DND-41 (cell line): Measurements from ENCODE around the gene CCDC158.

Source experiments
- ATAC-seq: fragments of 200-7000 bp; cut with Tn5 transposase; 3 replicates; pipeline ENCODE4 v1.9.1; 2021; ENCODE audit warnings: low read depth; ENCODE audit not compliant: insufficient read depth
- DNase-seq: peaks from one replicate; pipeline ENCODE4 v3.0.0-alpha.2; 2020
- H2AFZ ChIP-seq: 2 replicates; pipeline ENCODE4 v1.6.0; 2012; ENCODE audit warnings: low read depth, low read length
- H3K27ac ChIP-seq: 2 replicates; pipeline ENCODE4 v1.5.1; 2012; ENCODE audit warnings: low read length, inconsistent platforms
- H3K27me3 ChIP-seq: fragments of 200-600 bp; sonication (generic); 2 replicates; pipeline ENCODE4 v1.6.0; 2012; ENCODE audit warnings: low read length, mild to moderate bottlenecking, inconsistent platforms; ENCODE audit not compliant: insufficient read depth, poor library complexity
- H3K36me3 ChIP-seq: 2 replicates; pipeline ENCODE4 v1.5.1; 2012; ENCODE audit warnings: low read length, inconsistent platforms; ENCODE audit not compliant: insufficient read depth
- H3K4me1 ChIP-seq: 2 replicates; pipeline ENCODE4 v1.5.1; 2012; ENCODE audit warnings: mild to moderate bottlenecking, low read length; ENCODE audit not compliant: insufficient read depth
- H3K4me2 ChIP-seq: 2 replicates; pipeline ENCODE4 v1.6.0; 2012; ENCODE audit warnings: mild to moderate bottlenecking, moderate library complexity, low read length, inconsistent platforms; ENCODE audit not compliant: insufficient read depth
- H3K4me3 ChIP-seq, 2 experiments: fragments of 200-600 bp in 1 of 2; shearing (Covaris generic) in 1 of 2; 2 replicates each; pipeline ENCODE4 v1.5.1; 2012 to 2016; ENCODE audit warnings: inconsistent platforms in 2 of 2, low read length in 2 of 2, mild to moderate bottlenecking in 2 of 2, low read depth in 1 of 2, moderate library complexity in 1 of 2
- H3K79me2 ChIP-seq: 2 replicates; pipeline ENCODE4 v1.6.0; 2012; ENCODE audit warnings: low read length, inconsistent platforms; ENCODE audit not compliant: insufficient read depth
- H3K9ac ChIP-seq: 2 replicates; pipeline ENCODE4 v1.6.0; 2012; ENCODE audit warnings: low read depth, mild to moderate bottlenecking, inconsistent platforms, low read length, moderate library complexity
- H3K9me3 ChIP-seq: 2 replicates; pipeline ENCODE4 v1.5.1; 2012; ENCODE audit warnings: low read length, moderate library complexity, mild to moderate bottlenecking, inconsistent platforms; ENCODE audit not compliant: insufficient read depth, severe bottlenecking
- H4K20me1 ChIP-seq: 2 replicates; pipeline ENCODE4 v1.6.0; 2012; ENCODE audit warnings: low read length; ENCODE audit not compliant: insufficient read depth
- EZH2 ChIP-seq: IDR thresholded peaks from 3 replicates; pipeline ENCODE4 v1.6.1; 2012; ENCODE audit warnings: borderline replicate concordance, low read depth, mild to moderate bottlenecking, moderate library complexity, low read length, inconsistent platforms; ENCODE audit not compliant: severe bottlenecking
- TF ChIP-seq, protein P1 (sequence below): IDR thresholded peaks from 2 replicates; pipeline ENCODE4 v1.5.1; 2012; ENCODE audit warnings: borderline replicate concordance, low read length, moderate library complexity, mild to moderate bottlenecking; ENCODE audit not compliant: poor library complexity, severe bottlenecking; ENCODE audit errors: extremely low read depth

CCDC158 gene

DNA sequence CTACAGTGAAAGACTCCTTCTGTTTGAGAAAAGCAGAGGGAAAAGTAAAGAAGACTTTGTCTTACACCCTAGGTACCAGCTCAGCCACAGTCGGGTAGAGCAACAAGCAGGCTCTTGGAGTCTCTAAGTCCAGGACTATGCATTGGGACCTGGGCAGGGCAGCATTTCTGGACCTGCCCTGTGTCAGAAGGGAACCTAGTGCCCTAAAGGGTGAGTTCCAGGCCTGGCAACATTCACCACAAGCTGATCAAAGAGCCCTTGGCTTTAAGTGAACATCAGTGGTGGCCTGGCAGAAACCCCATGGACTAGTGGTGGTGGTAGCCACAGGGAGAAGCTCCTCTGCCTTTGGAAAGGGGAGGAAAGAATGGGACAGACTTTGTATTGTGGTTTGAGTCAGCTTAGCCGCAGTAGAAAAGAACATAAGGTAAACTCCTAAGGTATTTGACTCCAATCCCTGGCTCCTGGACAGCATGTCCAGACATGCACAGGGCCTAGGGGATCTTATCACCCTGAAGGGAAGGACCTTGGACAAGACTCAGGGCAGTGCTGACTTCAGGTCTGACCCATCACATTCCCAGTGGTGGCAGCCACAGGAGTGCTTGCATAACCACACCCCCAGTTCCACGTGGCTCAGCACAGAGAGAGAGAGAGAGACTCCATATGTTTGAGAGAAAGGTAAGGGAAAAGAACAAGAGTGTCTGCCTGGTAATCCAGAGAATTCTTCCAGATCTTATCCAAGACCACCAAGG is 32.6 kb downstream of the CCDC158 start:
- DNase-seq (no peak), ATAC-seq (no peak)
- H3K4me1 ChIP-seq, result no peaks in the 10 kb centered on the region
- TF ChIP-seq, protein P1, sequence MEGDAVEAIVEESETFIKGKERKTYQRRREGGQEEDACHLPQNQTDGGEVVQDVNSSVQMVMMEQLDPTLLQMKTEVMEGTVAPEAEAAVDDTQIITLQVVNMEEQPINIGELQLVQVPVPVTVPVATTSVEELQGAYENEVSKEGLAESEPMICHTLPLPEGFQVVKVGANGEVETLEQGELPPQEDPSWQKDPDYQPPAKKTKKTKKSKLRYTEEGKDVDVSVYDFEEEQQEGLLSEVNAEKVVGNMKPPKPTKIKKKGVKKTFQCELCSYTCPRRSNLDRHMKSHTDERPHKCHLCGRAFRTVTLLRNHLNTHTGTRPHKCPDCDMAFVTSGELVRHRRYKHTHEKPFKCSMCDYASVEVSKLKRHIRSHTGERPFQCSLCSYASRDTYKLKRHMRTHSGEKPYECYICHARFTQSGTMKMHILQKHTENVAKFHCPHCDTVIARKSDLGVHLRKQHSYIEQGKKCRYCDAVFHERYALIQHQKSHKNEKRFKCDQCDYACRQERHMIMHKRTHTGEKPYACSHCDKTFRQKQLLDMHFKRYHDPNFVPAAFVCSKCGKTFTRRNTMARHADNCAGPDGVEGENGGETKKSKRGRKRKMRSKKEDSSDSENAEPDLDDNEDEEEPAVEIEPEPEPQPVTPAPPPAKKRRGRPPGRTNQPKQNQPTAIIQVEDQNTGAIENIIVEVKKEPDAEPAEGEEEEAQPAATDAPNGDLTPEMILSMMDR, result no peak
- TF ChIP-seq EZH2, result no peak
- H3K4me2 ChIP-seq, result no peak overlapping the region
- no peak overlapping the region for H3K9ac ChIP-seq
- H4K20me1 ChIP-seq, result no peaks in the 10 kb centered on the region
- H2AFZ ChIP-seq, result no peak overlapping the region
- H3K9me3 ChIP-seq, result peaks cover 4% of the 10 kb centered on the region
- no peak overlapping the region for H3K4me3 ChIP-seq
- H3K79me2 ChIP-seq, result no peaks in the 10 kb centered on the region
- H3K27me3 ChIP-seq, result no peaks in the 10 kb centered on the region
- H3K36me3 ChIP-seq, result no peaks in the 10 kb centered on the region
- H3K27ac ChIP-seq, result no peak overlapping the region

DNA sequence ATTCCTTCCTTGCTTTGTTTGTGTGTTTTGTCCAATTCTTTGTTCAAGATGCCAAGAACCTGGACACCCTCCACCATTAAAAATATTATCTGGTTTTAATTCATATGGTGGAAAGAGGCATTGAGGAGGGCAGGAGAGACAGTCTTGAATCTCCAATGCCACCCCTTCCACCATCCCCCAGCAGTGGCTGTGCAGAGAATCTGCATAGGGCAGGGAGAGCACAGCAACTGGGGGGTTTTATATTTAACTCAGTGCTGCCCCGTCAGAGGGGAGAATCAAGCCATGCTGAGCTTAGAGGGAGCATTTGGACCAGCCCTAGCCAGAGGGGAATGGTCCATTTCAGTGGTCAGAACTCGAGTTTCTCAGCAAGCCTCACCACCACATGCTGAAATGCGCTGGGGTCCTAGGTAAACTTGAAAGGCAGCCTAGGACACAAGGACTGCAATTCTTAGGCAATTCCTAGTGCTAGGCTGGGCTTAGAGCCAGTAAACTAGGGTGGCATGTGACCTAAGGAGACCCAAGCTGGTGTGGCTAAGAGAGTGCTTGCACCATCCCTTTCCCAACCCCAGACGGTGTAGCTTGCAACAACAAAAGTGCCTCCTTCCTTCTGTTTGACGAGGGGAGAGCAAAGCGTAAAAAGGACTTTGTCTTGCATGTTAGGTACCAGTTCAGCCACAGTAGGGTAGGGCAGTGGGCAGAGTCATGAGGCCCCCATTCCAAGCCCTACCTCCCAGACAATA is 34.2 kb downstream of the CCDC158 start:
- no peaks in the 10 kb centered on the region for H4K20me1 ChIP-seq
- TF ChIP-seq, protein P1, result no peak
- no peak for TF ChIP-seq EZH2
- H3K79me2 ChIP-seq, result no peaks in the 10 kb centered on the region
- ATAC-seq (no peak), DNase-seq (no peak)
- H3K9ac ChIP-seq, result no peak overlapping the region
- no peak overlapping the region for H3K27ac ChIP-seq
- H3K4me1 ChIP-seq, result no peaks in the 10 kb centered on the region
- no peak overlapping the region for H3K4me3 ChIP-seq
- no peak overlapping the region for H3K4me2 ChIP-seq
- no peak overlapping the region for H2AFZ ChIP-seq
- no peaks in the 10 kb centered on the region for H3K27me3 ChIP-seq
- H3K9me3 ChIP-seq, result peaks cover 4% of the 10 kb centered on the region
- H3K36me3 ChIP-seq, result no peaks in the 10 kb centered on the region

DNA sequence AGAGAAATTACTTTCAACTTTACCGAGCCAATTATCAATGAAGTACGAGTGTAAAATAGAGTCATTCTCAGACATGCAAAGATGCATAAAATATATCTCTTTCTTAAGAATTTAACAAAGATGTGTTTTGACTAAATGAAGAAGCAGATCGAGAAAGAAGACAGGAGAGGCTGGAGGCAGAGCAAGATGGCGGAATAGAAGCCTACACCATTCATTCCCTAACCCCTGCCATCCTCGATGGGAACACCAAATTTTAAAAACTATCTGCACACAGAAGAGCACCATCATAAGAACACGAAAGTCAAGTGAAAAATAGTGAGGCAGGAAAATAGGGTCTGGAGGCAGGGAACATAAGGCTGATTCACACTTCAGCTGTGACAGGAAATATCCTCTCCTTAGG is 35.0 kb downstream of the CCDC158 start:
- no peak overlapping the region for H2AFZ ChIP-seq
- no peak overlapping the region for H3K27ac ChIP-seq
- no peaks in the 10 kb centered on the region for H3K36me3 ChIP-seq
- no peaks in the 10 kb centered on the region for H3K27me3 ChIP-seq
- H3K9ac ChIP-seq, result no peak overlapping the region
- DNase-seq, result no peak
- TF ChIP-seq, protein P1, result no peak
- no peak for TF ChIP-seq EZH2
- H4K20me1 ChIP-seq, result no peaks in the 10 kb centered on the region
- peaks cover 4% of the 10 kb centered on the region for H3K9me3 ChIP-seq
- H3K79me2 ChIP-seq, result no peaks in the 10 kb centered on the region
- ATAC-seq, result no peak
- H3K4me1 ChIP-seq, result no peaks in the 10 kb centered on the region
- no peak overlapping the region for H3K4me3 ChIP-seq
- no peak overlapping the region for H3K4me2 ChIP-seq
